GM19324 (cell line): ENCODE results near the gene MFAP3L.
"Not testable (repeated sequence)": the region's sequence is repeated elsewhere in the genome, so short reads cannot be mapped to it uniquely, and the experiment has no call there.

ENCODE experiments used
- ATAC-seq: cut with Tn5 transposase; IDR thresholded peaks from one replicate; pipeline ENCODE4 v1.9.1; 2021; ENCODE audit warnings: mild to moderate bottlenecking, moderate library complexity; ENCODE audit not compliant: unreplicated experiment, low FRiP score

The MFAP3L gene

DNA sequence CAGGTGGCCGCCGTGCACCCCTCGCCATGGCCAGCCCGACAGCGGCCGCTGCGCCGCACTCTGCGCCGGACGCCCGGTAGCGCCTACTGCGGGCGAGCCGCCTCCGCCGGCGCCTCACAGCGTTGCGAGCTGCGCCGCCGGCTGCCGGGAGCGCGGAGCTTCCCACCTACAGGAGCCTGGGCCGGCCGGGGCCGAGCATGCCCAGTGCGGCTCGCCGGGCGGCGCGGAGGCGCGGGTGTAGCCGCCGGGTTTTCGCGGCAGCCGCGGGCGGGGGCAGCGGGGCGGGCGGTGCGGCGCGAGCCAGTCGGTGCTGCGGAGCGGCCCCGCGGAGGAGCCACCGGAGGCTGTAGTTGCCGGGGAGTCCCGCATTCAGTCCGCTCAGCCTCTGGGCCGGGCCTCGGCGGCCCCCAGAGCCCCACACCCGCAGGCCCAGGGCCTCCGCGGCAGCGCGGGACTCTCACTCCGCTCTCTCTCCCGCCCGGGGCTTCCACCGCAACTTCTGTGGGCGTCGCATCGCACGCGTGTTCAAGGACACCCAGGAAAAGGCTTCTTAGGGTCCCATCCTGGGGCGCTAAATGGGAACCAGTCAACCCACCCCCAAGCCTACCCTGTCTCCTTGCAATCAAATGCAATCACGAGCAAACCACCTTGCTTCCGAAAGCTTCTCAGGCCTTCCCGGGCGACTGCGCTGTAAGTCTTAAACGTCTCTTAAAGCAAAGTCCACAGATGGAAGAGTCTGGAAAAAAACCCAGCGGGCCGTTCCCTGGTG is at the start of gene MFAP3L:
MFAP3L (minus strand) TSS at position 143 of the 769 bp plus-strand sequence. CDS start 20,518 bp downstream, outside the sequence.
- ATAC-seq = peak; percentile 94

DNA sequence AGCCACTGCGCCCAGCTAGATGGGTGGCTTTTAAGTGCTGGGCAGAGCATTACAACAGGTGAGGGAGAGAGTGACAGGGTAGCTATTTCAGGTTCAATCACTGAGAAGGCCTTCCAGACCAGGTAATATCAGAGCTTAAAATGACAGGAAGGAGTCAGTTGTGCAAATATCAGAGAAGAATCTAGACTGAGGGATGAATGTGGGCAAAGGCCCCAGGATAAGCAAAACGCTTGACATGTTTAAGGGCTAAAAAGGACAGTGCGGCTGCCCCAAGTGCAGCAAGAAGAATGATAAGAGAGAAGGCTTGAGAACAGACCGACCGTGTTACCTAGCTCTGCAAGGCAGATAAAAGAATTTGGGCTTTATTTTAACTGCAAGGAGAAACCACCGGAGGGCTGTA is 45.0 kb upstream of the MFAP3L start:
- ATAC-seq = no peak

DNA sequence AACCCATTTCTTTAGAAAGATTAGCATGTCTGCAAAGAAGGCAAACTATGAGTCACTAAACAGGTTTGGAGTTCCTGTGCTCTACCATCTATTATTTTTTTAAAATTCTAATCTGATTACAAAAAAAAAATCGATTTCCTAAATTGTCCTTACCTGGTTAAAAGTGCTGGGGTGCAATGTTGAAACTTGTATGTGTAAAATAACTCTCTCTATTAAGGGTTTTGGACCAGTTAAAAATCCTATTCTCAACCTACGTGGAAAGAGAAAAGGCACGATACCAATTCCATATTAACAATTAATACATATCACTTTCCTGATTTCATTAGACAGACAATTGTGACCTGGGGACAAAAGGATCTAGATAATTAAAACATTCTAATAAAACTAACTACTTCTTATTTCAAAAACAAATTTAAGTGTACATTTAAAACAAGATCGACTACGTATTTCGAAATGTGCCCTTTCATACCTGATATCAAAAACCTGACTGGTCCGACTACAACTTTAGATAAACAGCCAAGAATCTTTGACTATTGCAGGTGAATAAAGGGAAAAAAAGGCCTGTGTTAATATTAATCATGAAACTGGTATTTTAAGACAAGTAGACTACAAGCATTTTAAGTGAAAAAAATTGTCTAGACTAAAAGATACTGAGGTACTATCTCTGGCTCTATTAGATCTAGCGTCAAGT is 42.4 kb upstream of the MFAP3L start:
- ATAC-seq = no peak

DNA sequence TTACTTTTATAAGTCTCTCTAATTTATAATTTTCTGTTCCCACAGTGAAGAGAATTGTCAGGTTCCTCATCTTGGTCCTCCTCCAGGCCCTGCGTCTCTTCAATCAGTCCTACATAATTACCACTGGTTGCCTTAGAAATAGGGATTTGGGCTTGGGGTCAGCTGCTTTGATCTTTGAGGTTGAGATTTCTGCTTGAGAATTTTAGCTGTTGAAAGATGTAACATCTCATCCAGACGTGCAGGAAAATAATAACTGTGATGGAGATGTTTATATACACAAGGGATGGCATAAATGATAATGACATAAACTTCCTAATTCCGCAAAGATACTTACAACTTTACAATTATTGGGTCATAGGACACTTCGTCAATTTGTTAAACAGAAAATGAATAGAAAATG is 33.2 kb upstream of the MFAP3L start:
- ATAC-seq = no peak

DNA sequence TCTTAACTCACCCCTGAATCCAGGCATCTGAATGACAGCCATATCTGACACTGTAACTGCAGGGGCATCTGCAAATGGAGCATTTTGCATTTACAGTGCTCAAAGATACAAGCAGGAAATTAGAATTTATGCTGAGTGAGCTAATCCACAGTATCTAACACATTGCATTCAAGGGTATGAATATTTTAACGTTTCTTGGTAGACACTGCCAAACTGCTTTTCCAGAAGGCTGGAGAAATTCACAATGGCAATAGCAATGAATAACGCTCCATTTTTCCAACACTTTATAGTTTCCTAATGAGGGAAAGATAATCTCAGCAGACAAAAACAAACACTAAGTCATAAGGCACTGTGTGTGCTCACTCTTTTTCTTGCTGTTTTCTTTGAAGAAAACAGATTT is 32.6 kb upstream of the MFAP3L start:
- ATAC-seq = no peak

DNA sequence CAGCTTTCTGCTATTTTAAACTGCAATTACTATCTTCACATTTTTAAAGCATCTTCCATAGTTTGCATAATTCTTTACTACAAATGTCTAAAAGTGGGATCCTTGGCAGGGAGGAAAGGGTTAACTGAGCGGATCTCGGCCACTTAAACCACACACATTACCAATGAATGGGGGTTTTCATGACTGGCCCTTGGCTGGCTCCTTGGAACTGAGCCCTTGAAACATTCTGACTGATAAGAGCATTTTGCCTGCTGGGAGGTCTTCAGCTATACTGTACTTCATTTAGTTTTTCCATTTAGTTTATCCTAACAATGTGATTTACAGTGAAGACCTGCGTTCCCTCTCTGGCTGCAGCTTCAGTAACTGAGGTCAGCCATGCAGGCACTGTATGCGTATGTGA is 31.7 kb upstream of the MFAP3L start:
- ATAC-seq = no peak

DNA sequence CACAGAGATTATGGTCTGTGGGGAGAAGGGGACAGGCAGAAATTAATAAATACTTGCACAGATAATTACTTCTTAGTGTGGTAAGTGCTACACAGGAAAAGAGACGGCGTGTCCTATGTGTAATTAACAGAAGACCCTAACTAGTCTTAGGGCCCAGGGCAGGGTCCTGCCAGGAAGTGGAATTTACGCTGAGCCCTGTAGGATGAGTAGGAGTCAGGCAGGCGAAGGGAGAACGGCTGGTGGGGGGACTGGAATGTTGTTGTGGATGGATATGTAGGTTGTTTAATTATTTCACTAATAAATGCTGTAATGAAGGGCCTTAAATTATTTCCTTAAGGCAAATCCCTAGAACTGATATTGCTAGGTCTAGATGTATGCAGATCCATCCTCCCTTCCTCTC is 26.7 kb upstream of the MFAP3L start:
- no peak for ATAC-seq

DNA sequence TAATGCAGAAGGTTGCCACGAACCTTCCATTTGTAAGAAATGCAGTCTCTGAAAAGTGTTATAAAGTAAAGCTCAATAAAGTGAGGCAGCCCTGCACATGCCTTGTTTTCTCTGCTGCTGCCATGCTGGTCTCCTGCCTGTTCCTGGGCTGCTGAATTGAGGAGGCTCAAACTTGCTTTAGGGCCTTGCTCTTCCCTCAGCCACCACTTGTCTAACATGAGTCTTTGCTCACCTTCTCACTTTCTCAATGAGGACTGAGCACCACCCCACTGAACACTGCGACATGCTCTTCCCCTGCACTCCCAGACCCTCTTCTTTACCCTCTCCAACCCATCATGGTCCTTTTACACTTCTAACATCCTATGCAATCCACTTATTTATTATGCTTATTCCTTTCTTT is 25.2 kb upstream of the MFAP3L start:
- no peak for ATAC-seq

DNA sequence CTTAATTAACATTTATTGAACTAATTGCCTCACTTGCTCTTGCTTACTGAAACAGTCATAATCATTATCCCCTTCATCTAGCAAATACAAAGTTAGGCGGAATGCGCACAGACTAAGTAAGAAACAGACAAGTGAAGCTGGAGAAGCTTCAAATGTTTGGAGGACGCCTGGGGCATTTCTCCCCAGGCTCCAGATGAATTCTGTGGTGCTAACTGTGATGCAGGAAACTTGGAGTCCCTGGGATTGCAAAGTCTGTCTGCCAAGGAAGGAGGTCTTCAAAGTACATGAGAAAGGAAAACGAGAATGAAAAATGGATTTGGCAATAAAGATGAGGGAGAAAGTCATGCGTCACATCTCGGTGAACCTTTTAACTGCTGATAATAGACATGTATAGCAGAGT is 23.6 kb upstream of the MFAP3L start:
- ATAC-seq = no peak

DNA sequence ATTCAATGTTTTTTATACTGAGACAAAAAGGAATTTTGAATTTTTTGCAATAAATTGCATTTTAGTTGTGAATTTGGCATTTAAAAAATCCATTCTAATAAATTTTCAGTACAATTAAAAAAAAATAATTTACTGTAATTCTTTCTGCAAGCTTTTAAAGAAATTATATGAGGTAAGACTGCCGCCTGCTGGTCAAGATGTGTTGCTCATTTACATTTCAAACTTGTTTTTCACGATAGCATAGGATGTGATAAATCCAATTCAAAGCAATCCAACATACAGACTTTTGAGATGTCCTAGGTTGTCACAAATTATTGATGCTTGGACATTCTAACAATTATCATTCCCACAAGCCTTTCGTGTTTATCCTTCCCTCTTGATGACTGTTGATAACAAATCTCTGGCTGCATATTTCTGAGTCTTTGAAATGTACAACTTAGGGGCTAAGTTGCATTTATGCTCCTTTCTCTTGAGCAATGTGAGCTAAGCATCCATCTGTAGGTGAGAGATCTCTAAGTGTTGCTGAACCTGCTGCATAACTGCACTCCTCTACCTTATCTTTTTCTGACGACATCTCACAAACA is 21.7 kb upstream of the MFAP3L start:
- no peak for ATAC-seq

DNA sequence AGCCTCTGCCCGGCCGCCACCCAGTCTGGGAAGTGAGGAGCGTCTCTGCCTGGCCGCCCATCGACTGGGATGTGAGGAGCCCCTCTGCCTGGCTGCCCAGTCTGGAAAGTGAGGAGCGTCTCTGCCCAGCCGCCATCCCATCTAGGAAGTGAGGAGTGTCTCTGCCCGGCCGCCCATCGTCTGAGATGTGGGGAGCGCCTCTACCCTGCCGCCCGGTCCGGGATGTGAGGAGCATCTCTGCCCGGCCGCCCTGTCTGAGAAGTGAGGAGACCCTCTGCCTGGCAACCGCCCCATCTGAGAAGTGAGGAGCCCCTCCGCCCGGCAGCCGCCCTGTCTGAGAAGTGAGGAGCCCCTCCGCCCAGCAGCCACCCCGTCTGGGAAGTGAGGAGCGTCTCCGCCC is 20.0 kb upstream of the MFAP3L start:
- not testable (repeated sequence) for ATAC-seq

DNA sequence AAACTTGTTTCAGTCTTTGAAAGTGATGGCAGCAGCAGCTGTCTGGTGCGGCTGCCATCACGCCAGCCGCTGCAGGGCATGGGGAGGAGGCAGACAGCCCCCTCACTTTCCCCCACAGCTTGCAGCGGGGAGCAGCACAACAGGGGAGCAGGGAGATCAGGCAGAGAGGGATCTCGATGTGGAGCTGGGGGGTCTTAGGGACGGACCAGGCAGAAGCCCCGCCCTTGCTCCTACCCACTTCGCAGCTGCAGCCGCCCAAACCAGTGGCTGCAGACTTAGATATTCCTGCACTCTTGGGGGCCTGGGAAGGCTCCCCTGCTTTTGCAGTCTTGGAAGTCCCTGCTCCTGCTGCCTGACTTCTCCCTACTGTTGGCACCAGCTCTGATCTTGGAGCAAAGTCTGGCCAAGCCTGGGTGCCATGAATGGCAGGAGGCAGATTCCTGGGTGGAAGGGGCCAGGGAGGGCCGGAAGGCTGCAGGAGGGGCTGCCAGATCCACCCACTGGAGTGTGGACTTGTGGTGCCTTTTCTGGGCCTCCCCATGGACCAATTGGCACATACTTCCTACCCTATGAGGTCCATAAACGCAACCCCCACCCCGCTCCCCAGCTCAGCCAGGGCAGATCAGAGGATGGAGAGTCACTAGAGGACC is 14.0 kb upstream of the MFAP3L start:
- ATAC-seq = no peak

DNA sequence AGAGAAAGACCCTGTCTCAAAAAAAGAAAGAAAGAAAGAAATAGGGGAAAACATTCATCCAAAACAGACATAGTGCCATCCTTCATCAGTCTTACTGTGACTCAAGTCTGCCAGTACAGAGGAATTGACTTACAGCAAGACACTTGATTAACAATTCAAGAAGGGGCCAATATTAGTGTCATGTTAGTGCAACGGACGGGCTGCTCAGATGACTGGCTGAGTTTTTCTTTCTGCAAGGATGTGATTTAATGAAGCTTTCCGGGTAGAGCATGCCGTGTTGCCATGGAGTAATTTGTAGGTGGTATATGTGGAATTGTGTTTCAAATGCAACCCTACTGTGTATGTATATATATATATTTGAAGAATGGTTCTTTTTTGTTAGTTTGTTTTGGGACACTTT is 12.6 kb upstream of the MFAP3L start:
- ATAC-seq = no peak

DNA sequence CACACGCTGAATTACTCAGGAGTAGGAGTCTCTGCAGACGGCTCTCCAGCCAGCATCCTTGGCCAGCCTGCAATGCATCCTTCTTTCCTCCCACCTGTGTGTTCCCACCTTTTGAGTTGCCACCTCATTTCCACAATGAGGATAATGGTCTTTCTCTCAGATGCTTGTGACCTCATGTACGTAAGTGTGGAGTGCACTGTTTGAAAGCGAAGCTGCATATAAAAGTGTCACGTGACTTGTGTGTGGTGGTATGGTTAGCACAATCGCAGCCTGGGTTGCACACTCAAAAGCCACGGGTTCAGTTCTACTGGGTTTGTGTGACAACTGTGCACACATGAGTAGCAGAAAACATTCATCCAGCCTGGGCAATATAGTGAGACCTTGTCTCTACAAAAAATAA is 12.0 kb upstream of the MFAP3L start:
- no peak for ATAC-seq

DNA sequence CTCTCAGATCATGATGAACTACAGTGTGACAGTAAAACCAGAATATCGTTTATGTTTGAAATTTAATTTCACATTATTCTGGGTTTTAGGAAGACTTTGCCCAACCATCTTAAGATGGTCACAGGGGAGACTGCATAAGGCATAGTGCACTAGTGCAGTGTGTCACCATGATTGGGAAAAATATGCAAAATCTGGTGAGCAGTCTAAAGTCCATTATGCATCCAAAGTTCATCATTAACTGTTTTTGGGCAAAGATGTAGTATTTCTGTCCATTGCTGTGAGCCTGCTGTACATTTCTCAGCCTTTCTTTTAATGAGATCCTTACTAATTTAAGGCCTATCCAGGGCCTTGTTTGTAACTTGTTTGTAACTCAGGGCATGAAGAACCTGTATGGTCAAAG is 11.3 kb upstream of the MFAP3L start:
- ATAC-seq = peak; percentile 63

DNA sequence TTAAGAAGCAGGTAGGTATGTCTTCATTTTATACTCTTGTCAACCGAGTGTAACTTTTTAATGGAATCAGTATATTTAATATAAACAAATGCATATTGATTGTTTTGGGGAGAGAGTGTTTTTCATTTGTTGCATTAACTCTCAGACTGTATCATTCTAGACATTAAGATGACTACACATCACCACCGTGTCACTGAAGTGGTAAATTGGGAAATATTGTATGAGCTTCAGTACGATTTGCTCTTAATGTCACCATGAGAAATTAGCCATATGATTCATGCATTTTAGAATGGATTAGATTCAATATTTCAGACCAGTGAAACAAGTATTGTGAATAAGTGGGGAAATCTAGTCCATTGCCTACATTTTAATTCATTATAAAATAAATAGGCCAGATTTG is 9.7 kb upstream of the MFAP3L start:
- no peak for ATAC-seq

DNA sequence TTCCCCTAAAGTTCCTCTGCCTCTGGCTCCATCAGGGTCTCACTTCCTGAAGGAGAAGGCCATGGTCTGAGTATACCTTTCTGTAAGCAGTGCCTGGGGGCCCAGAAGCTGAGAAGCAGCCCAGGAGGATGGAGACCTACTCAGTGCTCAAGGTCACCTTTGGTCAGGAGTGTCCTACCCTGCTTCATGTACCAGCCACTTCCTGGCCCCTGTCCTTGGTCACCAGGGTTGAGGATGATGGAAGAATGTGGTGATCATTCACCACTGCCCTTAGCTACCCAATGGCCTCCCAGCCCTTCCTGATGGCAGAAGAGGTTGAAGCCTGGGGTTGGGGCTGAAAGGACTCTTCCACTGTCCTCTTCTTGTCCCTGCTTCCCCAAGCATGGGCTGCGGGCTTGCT is 9.0 kb upstream of the MFAP3L start:
- no peak for ATAC-seq

DNA sequence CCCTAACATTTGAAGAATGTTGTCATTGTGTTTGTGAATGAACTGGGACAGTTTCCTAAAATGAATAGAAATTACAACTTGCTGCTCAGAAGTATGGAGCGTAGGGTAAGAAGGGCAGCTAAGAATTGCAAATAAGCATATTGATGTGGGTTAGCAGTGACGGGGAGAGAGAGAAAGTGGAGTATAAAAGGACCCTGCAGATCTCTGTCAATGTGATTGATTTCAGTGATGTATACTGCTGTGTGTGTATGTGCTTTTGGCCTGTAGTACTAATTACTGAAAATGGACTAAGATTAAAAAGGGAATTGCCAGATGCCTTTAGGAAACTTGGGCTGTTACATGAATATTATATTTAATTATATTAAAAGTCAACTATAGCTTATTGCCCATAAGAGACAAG is 7.8 kb upstream of the MFAP3L start:
- ATAC-seq = no peak

DNA sequence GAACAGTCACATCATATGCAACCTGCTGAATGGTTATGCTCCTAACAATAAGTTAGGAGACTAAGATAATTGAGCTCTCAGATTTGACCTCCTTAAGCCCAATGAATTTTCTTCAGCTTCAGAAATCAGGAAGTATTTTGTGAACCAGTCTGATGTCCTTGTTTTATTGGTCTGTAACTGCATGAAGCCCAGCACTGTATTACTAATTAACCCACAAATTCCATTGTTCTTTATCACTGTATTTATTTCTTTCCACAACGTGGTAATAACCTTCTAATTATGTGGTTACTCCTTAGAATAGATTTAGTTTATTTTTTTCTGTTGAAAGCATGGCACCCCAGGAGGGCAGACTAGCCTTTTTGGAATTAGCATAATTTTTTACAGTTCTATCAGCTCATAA is 3.9 kb upstream of the MFAP3L start:
- ATAC-seq = no peak

DNA sequence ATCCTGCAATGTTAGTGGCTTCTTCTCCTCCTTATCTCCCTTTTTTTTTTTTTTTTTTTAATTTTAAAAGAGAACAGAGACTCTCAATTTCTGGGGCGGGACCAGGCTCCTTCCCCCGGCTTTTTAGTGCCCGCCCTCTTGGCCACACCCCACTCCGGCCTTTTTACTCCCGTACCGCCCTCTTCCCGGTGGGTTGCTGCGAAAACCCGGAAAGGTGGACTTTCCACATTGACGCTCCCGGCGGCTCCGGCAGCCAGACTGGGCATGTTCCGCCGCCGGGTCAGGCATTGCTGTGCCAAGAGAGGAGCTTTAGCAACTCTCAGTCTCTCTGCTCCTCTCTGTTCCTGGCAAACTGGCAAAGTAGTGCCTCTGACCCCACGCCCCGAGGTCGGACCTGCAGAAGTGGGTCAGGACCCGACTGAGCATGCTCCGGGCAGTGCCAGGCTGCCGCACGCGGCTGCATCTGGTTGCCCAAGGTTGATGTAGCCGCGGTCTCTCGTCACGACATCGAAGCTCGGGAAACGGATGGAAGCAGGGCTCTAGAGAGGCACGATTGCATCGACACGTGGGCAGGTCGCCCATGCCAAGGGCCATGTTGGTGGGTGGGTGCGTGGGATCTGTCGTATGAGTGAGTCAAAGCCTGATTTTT is 1.1 kb upstream of the MFAP3L start:
- ATAC-seq = peak; percentile 70
